Hepatocyte (in vitro differentiated cells): ENCODE data around the gene CD8B. TPM values are rescaled to one million over a fixed set of nuclear protein-coding genes. Genes with fewer than 3 reads are reported as not detected.
"Not testable (repeated sequence)": the region's sequence is repeated elsewhere in the genome, so short reads cannot be mapped to it uniquely, and the experiment has no call there.

Source experiments
- DNase-seq: peaks from one replicate; pipeline ENCODE4 v3.0.0-alpha.2; 2016; ENCODE audit warnings: low spot score
- H2AFZ ChIP-seq: fragments of 200-600 bp; sonication (generic); 2 replicates; pipeline ENCODE4 v1.6.0; 2016; ENCODE audit warnings: antibody characterized with exemption, mild to moderate bottlenecking
- H3K27ac ChIP-seq: fragments of 200-600 bp; sonication (generic); 2 replicates; pipeline ENCODE4 v1.5.1; 2016; ENCODE audit warnings: mild to moderate bottlenecking
- H3K27me3 ChIP-seq: fragments of 200-600 bp; sonication (generic); 2 replicates; pipeline ENCODE4 v1.6.1; 2016
- H3K36me3 ChIP-seq: fragments of 200-600 bp; sonication (generic); replicated peaks from 2 replicates; pipeline ENCODE4 v1.5.1; 2016; ENCODE audit warnings: low read depth; ENCODE audit not compliant: insufficient read depth
- H3K4me1 ChIP-seq: fragments of 200-600 bp; sonication (generic); 2 replicates; pipeline ENCODE4 v1.5.1; 2016; ENCODE audit warnings: mild to moderate bottlenecking, moderate library complexity; ENCODE audit not compliant: insufficient read depth
- H3K4me2 ChIP-seq: fragments of 200-600 bp; sonication (generic); 2 replicates; pipeline ENCODE4 v1.6.0; 2016
- H3K4me3 ChIP-seq: fragments of 200-600 bp; sonication (generic); 2 replicates; pipeline ENCODE4 v1.5.1; 2016; ENCODE audit warnings: mild to moderate bottlenecking
- H3K79me2 ChIP-seq: fragments of 200-600 bp; sonication (generic); 2 replicates; pipeline ENCODE4 v1.6.0; 2017; ENCODE audit warnings: mild to moderate bottlenecking
- H3K9me2 ChIP-seq: fragments of 200-600 bp; sonication (generic); replicated peaks from 2 replicates; pipeline ENCODE4 v1.6.0; 2017; ENCODE audit warnings: mild to moderate bottlenecking; ENCODE audit not compliant: insufficient read depth
- H3K9me3 ChIP-seq: fragments of 200-600 bp; sonication (generic); 2 replicates; pipeline ENCODE4 v1.5.1; 2016; ENCODE audit warnings: low read depth, mild to moderate bottlenecking
- H4K20me1 ChIP-seq: fragments of 200-600 bp; sonication (generic); 2 replicates; pipeline ENCODE4 v1.6.0; 2016; ENCODE audit warnings: mild to moderate bottlenecking; ENCODE audit not compliant: insufficient read depth, poor library complexity, severe bottlenecking
- WGBS: methylation state at CpG from one replicate; pipeline ENCODE4 v1.1.6; 2016; ENCODE audit warnings: low lambda C conversion rate; ENCODE audit errors: missing lambda C conversion rate; 5-methylcytosine and 5-hydroxymethylcytosine counted together
- polyA plus RNA-seq: library from polyadenylated mRNA; unstranded; fragments of >200 nt; fragmentation: Nextera tagmentation; extraction: Ambion mirVana; gene quantifications from 2 replicates; pipeline ENCODE4 v1.2.1, GENCODE V29; 2016
- total RNA-seq: library from RNA; depleted of rRNA; stranded (reverse); fragments of >200 nt; gene quantifications from 2 replicates; pipeline ENCODE4 v1.2.3, GENCODE V29; 2014

Gene CD8B
- total and polyA plus RNA-seq, 2 experiments from 2014 or later: 1.00 to 3.0 TPM

DNA sequence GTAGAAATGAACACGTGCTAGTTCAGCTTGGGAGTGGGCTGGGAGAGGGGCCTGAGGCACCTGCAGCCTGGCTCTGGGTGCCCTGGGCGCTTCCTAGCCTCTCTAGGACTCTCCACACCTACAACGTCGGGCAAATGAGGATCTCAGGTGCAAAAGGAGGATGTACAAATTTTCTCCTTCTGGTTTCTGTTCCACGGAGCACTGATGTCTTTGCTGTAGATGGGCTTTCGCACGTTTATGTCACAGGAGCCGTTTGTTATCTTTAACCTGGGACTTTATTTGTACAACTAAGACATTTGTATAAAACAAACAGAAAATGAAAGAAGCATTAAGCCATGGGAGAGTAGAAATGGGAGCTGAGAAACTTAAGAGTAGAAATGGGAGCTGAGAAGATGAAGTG is 20.4 kb downstream of the CD8B start:
- H3K79me2 ChIP-seq, H4K20me1 ChIP-seq, H3K9me2 ChIP-seq, H3K4me3 ChIP-seq, DNase-seq, H3K27me3 ChIP-seq, H3K36me3 ChIP-seq, H3K4me1 ChIP-seq, H2AFZ ChIP-seq, H3K27ac ChIP-seq, H3K9me3 ChIP-seq, H3K4me2 ChIP-seq: not testable (repeated sequence)
- 71% methylated on average over 6 of the region's 8 CpGs for WGBS

DNA sequence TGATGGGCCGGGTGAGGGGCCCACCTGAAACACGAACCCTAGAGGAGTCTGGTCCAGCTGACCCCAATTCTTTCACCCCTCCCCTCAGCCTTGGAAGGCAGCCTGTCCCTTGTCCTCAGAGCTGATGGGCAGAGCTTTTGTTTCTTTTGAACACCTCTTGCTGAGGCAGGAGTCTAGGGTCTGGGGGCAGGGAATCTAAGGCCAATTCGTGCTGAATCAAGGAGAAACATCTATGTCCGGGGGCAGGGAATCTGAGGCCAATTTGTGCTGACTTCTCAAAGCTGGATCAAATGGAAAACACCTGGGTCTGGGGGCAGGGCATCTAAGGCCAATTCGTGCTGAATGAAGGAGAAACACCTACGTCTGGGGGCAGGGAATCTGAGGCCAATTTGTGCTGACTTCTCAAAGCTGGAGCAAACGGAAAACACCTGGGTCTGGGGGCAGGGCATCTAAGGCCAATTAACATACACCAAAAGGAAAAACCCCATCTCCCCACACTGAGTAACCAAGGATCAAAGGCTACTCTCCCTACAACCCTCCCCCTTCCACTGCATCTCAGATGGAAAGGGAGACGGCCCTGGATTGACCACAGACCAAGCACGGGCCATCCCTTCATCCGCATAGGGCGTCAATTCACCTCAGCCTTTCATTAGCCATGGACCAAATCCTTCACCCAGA is 21.7 kb downstream of the CD8B start:
- H3K9me3 ChIP-seq, H3K27ac ChIP-seq, H4K20me1 ChIP-seq, H3K9me2 ChIP-seq, DNase-seq, H3K4me1 ChIP-seq, H3K4me2 ChIP-seq, H2AFZ ChIP-seq, H3K27me3 ChIP-seq, H3K79me2 ChIP-seq, H3K4me3 ChIP-seq, H3K36me3 ChIP-seq: not testable (repeated sequence)
- WGBS: 65% methylated on average over 8 of the region's 11 CpGs

DNA sequence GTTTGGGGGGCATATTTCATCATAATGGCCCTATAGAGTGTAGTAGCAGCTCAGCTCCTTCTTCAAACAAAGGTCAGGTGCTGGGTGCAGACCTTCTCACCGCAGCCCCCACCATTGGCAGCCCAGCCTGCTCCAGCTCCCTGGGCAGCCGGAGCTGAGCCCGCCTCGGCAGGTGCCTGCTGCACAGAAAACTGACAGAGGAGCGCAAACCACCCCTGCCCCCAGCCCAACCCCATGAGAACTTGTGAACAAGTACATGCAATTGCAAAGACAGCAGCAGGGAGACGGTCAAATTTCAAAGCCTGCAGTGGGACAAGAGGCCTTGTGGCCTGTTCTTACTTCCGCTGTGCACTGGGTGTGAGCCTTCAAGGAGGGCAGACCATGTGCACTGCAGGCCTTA is 22.2 kb downstream of the CD8B start:
- H4K20me1 ChIP-seq, H2AFZ ChIP-seq, H3K27ac ChIP-seq, H3K79me2 ChIP-seq, H3K9me3 ChIP-seq, H3K4me1 ChIP-seq, H3K9me2 ChIP-seq, H3K27me3 ChIP-seq, DNase-seq, H3K4me3 ChIP-seq, H3K4me2 ChIP-seq, H3K36me3 ChIP-seq: not testable (repeated sequence)
- 88% methylated on average over 7 of the region's 7 CpGs for WGBS

DNA sequence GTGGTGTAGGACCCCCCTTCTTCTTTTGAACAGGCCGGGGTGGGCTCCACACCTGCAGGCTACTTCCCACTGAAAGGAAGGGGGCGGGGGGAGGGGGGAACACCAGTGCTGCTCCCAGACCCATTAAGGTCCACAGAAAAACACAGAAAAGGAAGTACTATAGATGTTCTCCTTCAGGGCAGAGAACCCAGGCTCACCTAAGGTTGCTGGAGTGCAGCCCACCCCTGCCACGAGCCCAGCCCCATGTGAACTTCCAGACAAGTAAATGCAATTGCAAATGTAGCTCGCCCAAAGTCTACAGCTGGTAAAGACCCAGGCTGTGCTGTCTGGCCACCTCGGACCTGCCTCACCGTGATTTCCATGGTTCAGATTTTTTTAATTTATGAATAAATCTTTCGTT is 24.0 kb downstream of the CD8B start:
- H3K9me2 ChIP-seq, H3K4me2 ChIP-seq, H3K79me2 ChIP-seq, H3K4me3 ChIP-seq, H3K9me3 ChIP-seq, H3K27me3 ChIP-seq, H2AFZ ChIP-seq, H4K20me1 ChIP-seq, H3K36me3 ChIP-seq, H3K4me1 ChIP-seq, DNase-seq: not testable (repeated sequence)
- WGBS: 85% methylated on average over 5 of the region's 7 CpGs
- peak overlapping the region; percentile 37 for H3K27ac ChIP-seq

DNA sequence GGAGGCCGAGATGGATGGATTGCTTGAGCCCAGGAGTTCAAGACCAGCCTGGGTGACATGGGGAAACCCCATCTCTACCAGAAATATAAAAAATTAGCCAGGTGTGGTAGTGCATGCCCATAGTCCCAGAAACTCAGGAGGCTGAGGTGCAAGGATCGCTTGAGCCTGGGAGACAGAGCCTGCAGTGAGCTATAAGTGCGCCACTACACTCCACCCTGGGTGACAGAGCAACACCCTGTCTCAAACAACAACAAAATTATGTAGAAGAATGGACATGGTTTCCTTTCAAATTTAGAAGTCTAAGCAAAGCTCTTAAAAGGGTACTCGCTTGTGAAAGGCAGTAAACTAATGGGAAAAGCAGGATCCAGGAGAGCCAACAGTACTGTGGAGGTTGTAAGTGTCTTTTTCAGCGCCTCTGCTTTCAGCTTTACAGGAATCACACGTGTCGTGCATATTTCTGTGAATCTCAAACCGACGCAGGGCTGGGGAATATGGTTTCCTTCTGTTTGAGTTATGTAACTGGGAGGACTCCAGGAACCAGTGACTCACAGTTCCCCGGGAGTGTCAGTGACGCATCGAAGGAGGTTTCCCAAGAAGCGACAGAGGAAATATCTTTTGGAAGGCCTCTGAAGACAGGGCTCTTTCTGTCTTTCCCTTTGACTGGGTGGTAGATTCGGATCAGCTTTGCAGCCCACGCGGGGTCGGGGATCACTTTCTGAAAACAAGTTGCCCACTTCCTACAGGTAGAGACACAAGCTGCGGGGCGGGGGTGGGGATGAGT is 24.6 kb downstream of the CD8B start:
- 54% methylated on average over 13 of the region's 19 CpGs for WGBS
- H3K4me3 ChIP-seq, H3K9me3 ChIP-seq, H3K4me1 ChIP-seq, H3K9me2 ChIP-seq, H3K36me3 ChIP-seq, H4K20me1 ChIP-seq, H3K79me2 ChIP-seq, H3K27me3 ChIP-seq: not testable (repeated sequence)
- peak overlapping the region; percentile 67 for H3K4me2 ChIP-seq
- H2AFZ ChIP-seq: peak overlapping the region; percentile 68
- peak; percentile 80 for DNase-seq
- H3K27ac ChIP-seq: peak overlapping the region; percentile 88

DNA sequence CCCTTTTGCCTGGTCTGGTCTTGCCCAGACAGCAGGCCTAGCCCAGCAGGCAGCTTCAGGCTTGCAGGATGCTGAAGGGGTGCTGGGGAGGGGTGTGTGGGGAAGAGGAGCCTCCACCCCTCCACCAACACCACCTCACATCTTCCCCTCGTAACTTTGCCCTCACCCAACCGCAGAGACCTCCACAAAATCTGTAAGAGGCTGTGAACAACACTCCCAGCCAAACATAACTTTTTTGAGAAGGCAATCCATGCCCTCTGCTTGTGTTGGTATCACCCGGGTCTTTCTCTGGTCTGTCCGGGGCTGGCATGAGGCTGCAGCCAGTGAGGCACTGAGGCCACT is 26.2 kb downstream of the CD8B start:
- H3K9me2 ChIP-seq, H4K20me1 ChIP-seq, H3K27ac ChIP-seq, H3K4me3 ChIP-seq, H3K9me3 ChIP-seq, H3K27me3 ChIP-seq, H3K4me2 ChIP-seq, H3K36me3 ChIP-seq, H3K4me1 ChIP-seq, H3K79me2 ChIP-seq, H2AFZ ChIP-seq, DNase-seq: not testable (repeated sequence)
- WGBS: no CpG with 5 or more reads among the region's 4 CpGs
